NCI-H2196 treated with DMSO at 0.1 percent for 48 hours (cell line): ENCODE data around the gene MYL12B.
"Not testable (repeated sequence)": the region's sequence is repeated elsewhere in the genome, so short reads cannot be mapped to it uniquely, and the experiment has no call there.

Experiments used
- DNase-seq: peaks from one replicate; lab custom pipeline; 2025; ENCODE audit not compliant: unreplicated experiment; lab: John Stamatoyannopoulos, UW

The MYL12B gene

DNA sequence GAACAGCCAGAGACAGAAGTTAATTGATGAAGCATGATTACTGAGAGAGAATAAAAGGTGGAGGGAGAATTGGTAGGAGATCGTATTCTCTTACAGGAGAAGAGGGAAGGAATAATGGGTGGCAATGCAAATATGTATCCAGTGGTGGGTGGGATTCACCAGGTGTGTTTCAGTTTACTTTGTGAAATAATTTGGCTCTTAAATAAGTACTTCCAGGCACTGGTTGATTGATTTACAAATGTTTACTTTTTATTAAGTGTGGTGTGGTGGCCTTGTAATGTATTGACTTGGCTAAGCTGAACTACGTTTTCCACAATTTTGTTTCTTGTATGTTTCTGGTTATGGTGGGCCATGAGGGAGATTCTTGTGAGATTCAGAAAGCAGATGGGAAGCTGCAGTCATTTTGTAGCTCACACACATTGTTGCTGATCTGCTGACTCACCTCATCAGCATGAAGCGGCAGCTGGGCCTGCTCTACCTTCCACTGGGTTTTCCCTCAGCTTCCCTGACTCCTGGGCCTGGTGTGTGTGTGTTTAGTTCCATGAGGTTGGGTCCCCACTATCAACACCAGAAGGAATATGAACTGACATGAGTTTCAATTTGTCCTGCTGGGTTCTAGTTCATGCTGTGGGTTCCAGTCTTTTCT lies 32.6 kb downstream of the MYL12B start:
- no peak for DNase-seq

GRCh38 chr18:3297025-3297984 lies 35.4 kb downstream of the MYL12B start:
- DNase-seq, result peak; percentile 96

DNA sequence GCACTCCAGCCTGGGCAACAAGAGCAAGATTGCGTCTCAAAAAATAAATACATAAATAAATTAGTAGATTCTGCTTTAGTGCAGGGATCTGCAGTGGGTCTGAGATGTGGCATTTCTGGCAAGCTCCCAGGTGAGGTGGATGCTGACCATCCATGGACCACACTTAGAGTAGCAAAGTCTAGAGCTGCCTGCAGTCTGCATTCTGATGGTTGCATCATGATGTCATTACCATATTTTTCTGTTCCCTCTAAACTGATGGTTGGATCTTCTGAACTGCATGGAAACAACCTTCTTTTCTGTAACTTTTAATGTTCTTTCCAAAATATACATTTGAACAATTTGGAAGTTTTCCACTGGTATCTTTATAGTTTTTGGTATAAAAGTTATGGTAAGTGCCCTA lies 42.9 kb downstream of the MYL12B start:
- no peak for DNase-seq

DNA sequence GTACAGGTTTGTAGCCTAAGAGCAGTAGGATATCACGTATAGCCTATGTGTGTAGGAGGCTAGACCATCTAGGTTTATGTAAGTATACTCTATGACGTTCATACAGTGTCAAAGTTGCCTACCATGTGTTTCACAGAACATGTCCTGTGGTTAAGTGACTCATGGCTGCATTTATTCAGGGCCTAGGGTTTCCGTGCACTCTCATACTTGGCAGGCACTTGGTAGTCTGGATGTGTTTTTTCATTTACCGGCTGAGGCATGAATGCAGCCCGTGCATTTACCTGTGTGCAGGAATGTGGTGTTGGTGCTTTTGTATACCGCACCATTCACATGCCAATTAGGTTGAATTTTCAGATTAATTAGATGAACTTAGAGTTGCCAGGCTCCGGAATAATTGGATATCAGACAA lies 43.4 kb downstream of the MYL12B start:
- no peak for DNase-seq

DNA sequence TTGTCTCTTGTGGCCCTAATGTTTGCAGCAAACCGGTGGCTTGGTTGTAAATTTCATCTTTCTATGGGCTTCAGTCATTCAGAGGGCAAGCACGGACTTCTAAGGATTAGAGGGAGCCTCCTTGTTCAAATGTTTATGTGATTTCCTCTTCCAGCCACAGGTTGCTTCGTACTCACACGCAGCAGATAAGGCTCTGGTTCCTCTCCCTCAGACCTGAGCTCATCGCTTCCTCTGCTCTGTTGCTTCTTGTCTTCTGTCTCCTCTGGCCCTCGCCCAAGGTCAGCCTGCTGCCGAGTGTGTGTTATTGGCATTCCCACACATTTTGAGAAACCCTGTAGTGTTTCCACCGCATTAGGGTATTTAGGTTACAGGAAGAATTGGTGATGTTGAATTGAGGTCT lies 44.0 kb downstream of the MYL12B start:
- DNase-seq, result no peak

DNA sequence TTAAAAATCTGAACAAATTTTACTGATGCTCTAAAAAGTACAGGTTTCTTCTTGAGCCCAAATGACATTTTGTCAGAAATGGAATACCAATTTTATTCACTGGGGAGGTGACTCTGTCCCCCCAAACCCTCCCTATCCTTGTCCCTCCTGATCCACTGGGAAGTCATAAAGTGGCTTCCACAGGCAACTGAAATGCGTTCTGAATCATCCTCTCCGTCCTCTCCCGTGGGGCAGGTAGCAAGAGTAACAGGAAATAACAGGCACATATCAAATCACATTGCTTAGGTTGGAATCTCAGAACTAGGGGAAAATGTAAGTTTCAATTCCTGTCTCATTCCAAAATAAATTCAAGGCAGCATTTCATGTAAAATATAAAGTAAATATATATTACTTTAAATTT lies 44.5 kb downstream of the MYL12B start:
- no peak for DNase-seq

DNA sequence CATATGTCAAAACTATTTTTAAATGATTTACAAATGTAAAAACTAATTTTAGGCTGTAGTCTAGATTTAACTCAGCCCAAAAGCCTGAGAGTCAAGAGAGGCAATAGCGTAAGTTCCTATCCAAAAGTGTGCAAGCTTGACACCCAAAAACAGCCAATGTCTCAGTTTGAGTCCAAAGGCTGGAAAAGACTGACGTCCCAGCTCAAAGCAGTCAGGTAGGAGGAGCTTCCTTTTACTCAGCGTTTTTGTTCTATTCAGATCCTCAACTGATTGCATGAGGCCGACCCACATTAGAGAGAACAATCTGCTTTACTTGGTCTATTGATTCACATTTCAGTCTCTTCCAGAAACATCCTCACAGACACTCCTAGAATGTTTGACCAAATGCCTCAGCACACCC lies 51.8 kb downstream of the MYL12B start:
- no peak for DNase-seq

DNA sequence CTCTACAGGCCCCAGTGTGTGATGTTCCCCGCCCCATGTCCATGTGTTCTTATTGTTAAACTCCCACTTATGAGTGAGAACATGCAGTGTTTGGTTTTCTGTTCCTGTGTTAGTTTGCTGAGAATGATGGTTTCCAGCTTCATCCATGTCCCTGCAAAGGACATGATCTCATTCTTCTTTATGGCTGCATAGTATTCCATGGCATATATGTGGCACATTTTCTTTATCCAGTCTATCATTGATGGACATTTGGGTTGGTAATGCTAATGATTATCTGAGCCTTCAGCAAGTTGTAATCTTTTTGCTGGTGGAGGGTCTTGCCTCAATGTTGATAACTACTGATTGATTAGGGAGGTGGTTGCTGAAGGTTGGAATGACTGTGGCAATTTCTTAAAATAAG lies 53.4 kb downstream of the MYL12B start:
- DNase-seq, result not testable (repeated sequence)

DNA sequence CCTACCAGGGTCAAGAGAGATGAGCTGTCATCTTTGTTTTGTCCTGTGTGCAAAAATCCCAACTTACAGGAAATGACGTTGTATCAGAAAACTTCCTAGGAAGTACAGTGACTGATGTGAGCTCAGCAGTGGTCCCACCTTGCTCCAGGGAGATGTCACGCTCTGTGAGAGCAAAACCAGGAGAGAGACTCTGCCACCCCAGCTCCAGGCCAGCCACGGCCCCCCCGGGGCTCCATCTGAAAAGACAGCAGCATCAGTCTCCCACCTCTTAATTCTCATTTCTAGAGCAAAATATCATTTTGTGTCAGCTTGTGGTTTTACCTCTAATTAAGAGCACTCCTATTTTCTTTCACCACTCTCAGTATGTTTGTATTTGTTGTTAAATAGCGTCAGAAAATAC lies 57.5 kb downstream of the MYL12B start:
- no peak for DNase-seq

- DNase-seq, result no peak
These were observed 58.0 kb downstream of the MYL12B start for GRCh38 chr18:3319894-3320454.

- peak; percentile 43 for DNase-seq
These were observed 59.3 kb downstream of the MYL12B start for GRCh38 chr18:3321133-3321812.

DNA sequence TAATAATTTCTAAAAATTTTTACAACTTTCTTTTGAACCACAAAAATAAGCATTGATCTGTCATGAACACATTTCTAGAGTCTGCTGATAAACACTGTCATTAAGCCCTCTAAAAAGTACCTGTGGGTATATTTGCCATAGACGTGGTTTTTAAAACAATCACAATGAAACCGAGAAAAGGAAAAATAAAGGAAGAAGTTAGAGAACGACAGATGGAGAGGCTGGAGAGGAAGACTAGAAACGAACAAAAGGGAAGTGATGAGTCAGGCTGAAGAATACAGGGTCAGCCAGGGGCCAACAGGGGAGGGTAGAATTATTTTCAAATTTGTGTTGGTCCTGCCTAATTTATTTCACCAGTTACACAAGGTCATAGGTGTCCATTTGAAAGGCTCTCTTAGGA lies 62.0 kb downstream of the MYL12B start:
- DNase-seq, result no peak
